ENCODE data around the gene GRID2.

DNA sequence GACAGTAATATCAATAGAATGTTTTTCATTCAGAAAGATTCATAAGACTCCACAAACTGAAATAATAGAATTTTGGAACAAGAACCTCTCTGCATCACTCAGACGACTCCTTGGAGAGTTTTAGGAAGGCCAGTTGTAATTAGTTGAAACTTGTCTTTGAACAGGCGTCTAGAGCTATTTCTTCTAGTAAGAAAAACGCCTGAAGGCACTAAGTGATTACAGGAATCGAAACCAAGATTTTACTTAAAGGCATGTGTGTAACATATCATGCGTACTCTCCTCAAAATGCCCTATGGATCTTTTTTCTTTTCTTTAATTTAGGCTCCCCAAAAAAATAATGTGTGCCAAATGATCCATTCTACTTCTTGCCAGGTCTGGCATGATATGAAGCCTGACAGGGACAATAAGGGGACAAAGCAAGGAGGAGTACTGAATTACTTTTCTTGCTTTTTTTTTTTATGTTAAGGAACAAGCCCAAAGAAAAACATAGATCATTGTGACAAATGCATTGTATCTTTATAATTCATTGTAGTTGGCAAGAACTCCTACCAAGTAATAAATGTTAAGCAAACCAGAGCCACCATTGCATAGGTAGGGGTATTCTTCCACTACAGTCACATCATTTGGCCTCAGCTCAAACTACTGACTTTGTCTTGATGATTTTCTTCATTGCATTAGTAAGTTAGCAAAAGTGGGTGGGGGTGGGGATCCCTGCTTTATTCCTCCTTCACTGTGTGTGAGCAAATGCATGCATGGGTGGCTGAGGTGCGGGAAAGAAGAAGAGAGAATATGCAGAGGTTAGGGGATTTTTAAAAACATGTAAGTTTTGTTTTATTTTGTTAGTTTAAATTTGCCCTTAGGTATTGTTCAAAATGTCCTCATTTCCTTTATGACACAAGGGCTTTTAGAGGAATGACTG is 1444.9 kb downstream of the GRID2 start:
- TF ChIP-seq, protein P1, sequence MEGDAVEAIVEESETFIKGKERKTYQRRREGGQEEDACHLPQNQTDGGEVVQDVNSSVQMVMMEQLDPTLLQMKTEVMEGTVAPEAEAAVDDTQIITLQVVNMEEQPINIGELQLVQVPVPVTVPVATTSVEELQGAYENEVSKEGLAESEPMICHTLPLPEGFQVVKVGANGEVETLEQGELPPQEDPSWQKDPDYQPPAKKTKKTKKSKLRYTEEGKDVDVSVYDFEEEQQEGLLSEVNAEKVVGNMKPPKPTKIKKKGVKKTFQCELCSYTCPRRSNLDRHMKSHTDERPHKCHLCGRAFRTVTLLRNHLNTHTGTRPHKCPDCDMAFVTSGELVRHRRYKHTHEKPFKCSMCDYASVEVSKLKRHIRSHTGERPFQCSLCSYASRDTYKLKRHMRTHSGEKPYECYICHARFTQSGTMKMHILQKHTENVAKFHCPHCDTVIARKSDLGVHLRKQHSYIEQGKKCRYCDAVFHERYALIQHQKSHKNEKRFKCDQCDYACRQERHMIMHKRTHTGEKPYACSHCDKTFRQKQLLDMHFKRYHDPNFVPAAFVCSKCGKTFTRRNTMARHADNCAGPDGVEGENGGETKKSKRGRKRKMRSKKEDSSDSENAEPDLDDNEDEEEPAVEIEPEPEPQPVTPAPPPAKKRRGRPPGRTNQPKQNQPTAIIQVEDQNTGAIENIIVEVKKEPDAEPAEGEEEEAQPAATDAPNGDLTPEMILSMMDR (IDR thresholded peaks at IDR 0.05) = no peak
- TF ChIP-seq CHD2 (IDR thresholded peaks at IDR 0.05; ENCODE audit: low read length, partially characterized antibody) = no peak
- TF ChIP-seq POLR2AphosphoS5 (IDR thresholded peaks at IDR 0.05; ENCODE audit: low read depth, low read length) = no peak

Measured in SK-N-SH (cell line).